ENCODE measurements around the gene SLC6A6.

DNA sequence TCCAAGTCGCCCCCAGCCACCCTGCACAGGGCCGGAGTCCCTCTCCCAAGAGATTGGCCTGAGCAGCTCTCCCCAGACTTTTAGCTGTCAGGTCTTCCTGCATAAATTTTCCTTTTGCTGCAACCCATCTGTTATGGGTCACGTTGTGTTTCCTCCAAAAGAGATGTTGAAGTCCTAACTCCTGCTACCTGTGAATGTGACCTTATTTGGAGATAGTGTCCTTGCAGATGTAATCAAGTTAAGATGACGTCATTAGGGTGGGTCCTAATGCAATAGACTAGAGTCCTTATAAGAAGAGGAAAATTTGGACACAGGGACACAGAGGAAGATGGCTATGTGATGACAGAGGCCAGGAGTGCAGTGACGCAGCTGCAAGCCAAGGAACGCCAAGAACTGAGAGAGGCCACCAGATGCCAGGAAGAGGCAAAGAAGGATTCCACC is 13.2 kb upstream of the SLC6A6 start:
- TF ChIP-seq POLR2AphosphoS5 (IDR thresholded peaks at IDR 0.05) = no peak
- TF ChIP-seq, protein P1, sequence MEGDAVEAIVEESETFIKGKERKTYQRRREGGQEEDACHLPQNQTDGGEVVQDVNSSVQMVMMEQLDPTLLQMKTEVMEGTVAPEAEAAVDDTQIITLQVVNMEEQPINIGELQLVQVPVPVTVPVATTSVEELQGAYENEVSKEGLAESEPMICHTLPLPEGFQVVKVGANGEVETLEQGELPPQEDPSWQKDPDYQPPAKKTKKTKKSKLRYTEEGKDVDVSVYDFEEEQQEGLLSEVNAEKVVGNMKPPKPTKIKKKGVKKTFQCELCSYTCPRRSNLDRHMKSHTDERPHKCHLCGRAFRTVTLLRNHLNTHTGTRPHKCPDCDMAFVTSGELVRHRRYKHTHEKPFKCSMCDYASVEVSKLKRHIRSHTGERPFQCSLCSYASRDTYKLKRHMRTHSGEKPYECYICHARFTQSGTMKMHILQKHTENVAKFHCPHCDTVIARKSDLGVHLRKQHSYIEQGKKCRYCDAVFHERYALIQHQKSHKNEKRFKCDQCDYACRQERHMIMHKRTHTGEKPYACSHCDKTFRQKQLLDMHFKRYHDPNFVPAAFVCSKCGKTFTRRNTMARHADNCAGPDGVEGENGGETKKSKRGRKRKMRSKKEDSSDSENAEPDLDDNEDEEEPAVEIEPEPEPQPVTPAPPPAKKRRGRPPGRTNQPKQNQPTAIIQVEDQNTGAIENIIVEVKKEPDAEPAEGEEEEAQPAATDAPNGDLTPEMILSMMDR (IDR thresholded peaks at IDR 0.05) = no peak

Data from stomach (tissue), 4 donors.